IMR-90 (cell line): Measurements from ENCODE around the gene ZNF433. TPM values are rescaled to one million over a fixed set of nuclear protein-coding genes. Genes with fewer than 3 reads are reported as not detected.

Source experiments
- ATAC-seq: fragments of 200-7000 bp; cut with Tn5 transposase; 2 replicates; pipeline ENCODE4 v1.9.1; 2020; ENCODE audit warnings: low read depth, mild to moderate bottlenecking, moderate library complexity
- BruUV-seq: library from RNA; stranded (reverse); fragments of 400-500 nt; replicated peaks from 2 replicates; lab custom pipeline; 2021; lab: Mats Ljungman, UMichigan
- CTCF ChIA-PET: fragments of 300-600 bp; formaldehyde crosslinking; extraction: SDS; loops from one replicate; lab custom pipeline; 2021; ENCODE audit warnings: antibody characterized with exemption; lab: Yijun Ruan, JAX
- POLR2A ChIA-PET: fragments of 300-600 bp; sonication (Branson Sonifier 250); formaldehyde crosslinking; loops from one replicate; lab custom pipeline; 2022; ENCODE audit warnings: antibody characterized with exemption; ENCODE audit not compliant: unreplicated experiment; lab: Charles Lee
- DNase-seq: peaks from one replicate; pipeline ENCODE4 v3.0.0; 2013
- H2AFZ ChIP-seq: replicated peaks from 2 replicates; pipeline ENCODE3; 2013; ENCODE audit warnings: low read length, mild to moderate bottlenecking; ENCODE audit not compliant: poor library complexity
- H2AK5ac ChIP-seq: 2 replicates; pipeline ENCODE4 v1.6.1; 2013; ENCODE audit warnings: low read depth, low read length, inconsistent platforms
- H2AK9ac ChIP-seq: replicated peaks from 2 replicates; pipeline ENCODE3; 2013; ENCODE audit warnings: mild to moderate bottlenecking, low read depth, low read length, moderate library complexity; ENCODE audit not compliant: poor library complexity
- H2BK120ac ChIP-seq: 2 replicates; pipeline ENCODE4 v1.6.1; 2013; ENCODE audit warnings: low read depth, low read length, inconsistent platforms
- H2BK15ac ChIP-seq: 3 replicates; pipeline ENCODE4 v1.6.1; 2013; ENCODE audit warnings: low read depth, low read length, inconsistent platforms
- H2BK20ac ChIP-seq: 2 replicates; pipeline ENCODE4 v1.6.1; 2013; ENCODE audit warnings: low read depth, mild to moderate bottlenecking, inconsistent platforms, low read length, moderate library complexity
- H2BK5ac ChIP-seq: 2 replicates; pipeline ENCODE4 v1.6.1; 2013; ENCODE audit warnings: mild to moderate bottlenecking, low read depth, low read length, inconsistent platforms; ENCODE audit not compliant: poor library complexity, severe bottlenecking
- H3K14ac ChIP-seq: replicated peaks from 2 replicates; pipeline ENCODE4 v1.6.1; 2013; ENCODE audit warnings: low read depth, low read length, inconsistent platforms
- H3K18ac ChIP-seq: 2 replicates; pipeline ENCODE4 v1.6.1; 2013; ENCODE audit warnings: low read depth, low read length, control low read depth
- H3K23ac ChIP-seq: 2 replicates; pipeline ENCODE4 v1.6.1; 2013; ENCODE audit warnings: low read depth, low read length, inconsistent platforms
- H3K27ac ChIP-seq: 2 replicates; pipeline ENCODE4 v1.5.1; 2013; ENCODE audit warnings: mild to moderate bottlenecking, control low read depth, low read length; ENCODE audit not compliant: insufficient read depth
- H3K27me3 ChIP-seq: 2 replicates; pipeline ENCODE4 v1.6.1; 2013; ENCODE audit warnings: low read length; ENCODE audit not compliant: control insufficient read depth, insufficient read depth
- H3K36me3 ChIP-seq: 2 replicates; pipeline ENCODE4 v1.6.1; 2013; ENCODE audit warnings: low read length, mixed read lengths; ENCODE audit not compliant: control insufficient read depth, insufficient read depth
- H3K4ac ChIP-seq: 2 replicates; pipeline ENCODE4 v1.6.1; 2013; ENCODE audit warnings: low read depth, low read length, inconsistent platforms
- H3K4me1 ChIP-seq: 2 replicates; pipeline ENCODE4 v1.6.1; 2013; ENCODE audit warnings: low read length, mixed read lengths; ENCODE audit not compliant: control insufficient read depth, insufficient read depth
- H3K4me2 ChIP-seq: 2 replicates; pipeline ENCODE4 v1.6.1; 2013; ENCODE audit warnings: low read depth, mild to moderate bottlenecking, control low read depth, low read length, moderate library complexity
- H3K4me3 ChIP-seq: 2 replicates; pipeline ENCODE4 v1.5.1; 2013; ENCODE audit warnings: low read depth, mild to moderate bottlenecking, control low read depth, low read length, moderate library complexity; ENCODE audit not compliant: insufficient read depth
- H3K56ac ChIP-seq: 2 replicates; pipeline ENCODE4 v1.6.1; 2013; ENCODE audit warnings: low read length, inconsistent platforms; ENCODE audit not compliant: insufficient read depth; ENCODE audit errors: extremely low read depth
- H3K79me1 ChIP-seq, 2 experiments: 2 replicates each; pipeline ENCODE4 v1.6.1; 2013; ENCODE audit warnings: low read length in 2 of 2, inconsistent platforms in 1 of 2, low read depth in 1 of 2
- H3K9ac ChIP-seq: 2 replicates; pipeline ENCODE4 v1.6.1; 2013; ENCODE audit warnings: low read depth, low read length, control low read depth
- H3K9me1 ChIP-seq: 2 replicates; pipeline ENCODE4 v1.6.1; 2013; ENCODE audit warnings: low read length, inconsistent platforms; ENCODE audit not compliant: insufficient read depth
- H3K9me3 ChIP-seq: 2 replicates; pipeline ENCODE4 v1.6.1; 2013; ENCODE audit warnings: low read length; ENCODE audit not compliant: control insufficient read depth, insufficient read depth
- H4K20me1 ChIP-seq: 2 replicates; pipeline ENCODE4 v1.6.1; 2013; ENCODE audit warnings: low read length, inconsistent platforms; ENCODE audit not compliant: insufficient read depth
- H4K5ac ChIP-seq: 2 replicates; pipeline ENCODE4 v1.6.1; 2013; ENCODE audit warnings: mild to moderate bottlenecking, low read depth, low read length, control low read depth
- H4K8ac ChIP-seq, 2 experiments: 2 replicates each; pipeline ENCODE4 v1.6.1; 2013; ENCODE audit warnings: low read depth in 2 of 2, low read length in 2 of 2, control low read depth in 1 of 2, inconsistent platforms in 1 of 2
- H4K91ac ChIP-seq: 2 replicates; pipeline ENCODE4 v1.6.1; 2013; ENCODE audit warnings: low read depth, low read length, inconsistent platforms; ENCODE audit not compliant: insufficient read depth
- CEBPB ChIP-seq: IDR thresholded peaks from 2 replicates; pipeline ENCODE4 v1.6.1; 2012; ENCODE audit warnings: low read depth, low read length, improper control_type of control experiment
- CHD1 ChIP-seq: IDR thresholded peaks from 2 replicates; pipeline ENCODE4 v1.6.1; 2012; ENCODE audit warnings: low read depth, low read length, improper control_type of control experiment
- CTCF ChIP-seq: conservative IDR thresholded peaks from 2 replicates; pipeline ENCODE4 v1.5.1; 2012; ENCODE audit warnings: mild to moderate bottlenecking, low read depth, low read length, improper control_type of control experiment
- ELK1 ChIP-seq: fragments of 150-350 bp; IDR thresholded peaks from 2 replicates; pipeline ENCODE4 v1.6.1; 2016; ENCODE audit warnings: low read depth, mild to moderate bottlenecking, low read length, moderate library complexity, borderline replicate concordance
- FOS ChIP-seq: fragments of 150-350 bp; IDR thresholded peaks from 2 replicates; pipeline ENCODE4 v1.6.1; 2016; ENCODE audit warnings: low read depth, low read length
- MXI1 ChIP-seq: IDR thresholded peaks from 2 replicates; pipeline ENCODE4 v1.6.1; 2012; ENCODE audit warnings: low read depth, mild to moderate bottlenecking, low read length, moderate library complexity, borderline replicate concordance
- RAD21 ChIP-seq: IDR thresholded peaks from 2 replicates; pipeline ENCODE4 v1.6.1; 2012; ENCODE audit warnings: low read length, improper control_type of control experiment
- RCOR1 ChIP-seq: IDR thresholded peaks from 2 replicates; pipeline ENCODE4 v1.6.1; 2012; ENCODE audit warnings: mild to moderate bottlenecking, low read length, improper control_type of control experiment; ENCODE audit not compliant: insufficient replicate concordance
- RFX5 ChIP-seq: IDR thresholded peaks from 2 replicates; pipeline ENCODE4 v1.8.0; 2012; ENCODE audit warnings: low read depth, mild to moderate bottlenecking, low read length, moderate library complexity
- SMC3 ChIP-seq: fragments of 150-350 bp; IDR thresholded peaks from 2 replicates; pipeline ENCODE4 v1.6.1; 2016; ENCODE audit warnings: low read depth, mild to moderate bottlenecking, antibody characterized with exemption, low read length, moderate library complexity
- USF2 ChIP-seq: fragments of 150-350 bp; IDR thresholded peaks from 2 replicates; pipeline ENCODE4 v1.6.1; 2017; ENCODE audit warnings: mild to moderate bottlenecking, antibody characterized with exemption, low read length, low read depth
- WGBS, 2 experiments: methylation state at CpG; one replicate each; pipeline versions ENCODE4 v1.1.5 to v1.1.7; 2013; ENCODE audit warnings: missing lambda C conversion rate in 2 of 2; ENCODE audit not compliant: insufficient read length in 1 of 2; ENCODE audit errors: extremely low coverage in 2 of 2; 5-methylcytosine and 5-hydroxymethylcytosine counted together
- dilution Hi-C: fragments of 300-500 bp; cut with HindIII; formaldehyde crosslinking; loops from one replicate; pipeline ENCODE4 v1.14.3; 2018; ENCODE audit warnings: low sequenced_read_pairs; ENCODE audit not compliant: unreplicated experiment
- in situ Hi-C: fragments of 300-500 bp; cut with MboI; formaldehyde crosslinking; loops from 3 replicates; pipeline ENCODE4 v1.14.3; 2019; ENCODE audit warnings: low sequenced_read_pairs, inconsistent platforms, mixed read lengths
- intact Hi-C: fragments of 100-400 bp; cut with micrococcal nuclease; formaldehyde crosslinking; loops from 2 replicates; pipeline ENCODE4 v1.10.0; 2022
- polyA plus RNA-seq, 3 experiments: library from polyadenylated mRNA; depleted of rRNA; stranded (reverse); fragments of >200 nt; gene quantifications; 2 replicates each; pipeline ENCODE4 v1.2.3, GENCODE V29; 2012; ENCODE audit warnings: low replicate concordance in 1 of 3
- total RNA-seq: library from RNA; depleted of rRNA; stranded (reverse); fragments of >200 nt; gene quantifications from 2 replicates; pipeline ENCODE4 v1.2.3, GENCODE V29; 2012

ZNF433 gene
- total and polyA plus RNA-seq, 2 of the 4 experiments (the other 2 are of a cell fraction), result 3.5 to 11.1 TPM

GRCh38 chr19:12052091-12052496, 16.6 kb upstream of the ZNF433 start:
- H3K4ac ChIP-seq, result no peak overlapping the region
- H2BK15ac ChIP-seq, result no peak overlapping the region
- H3K9me3 ChIP-seq, result no peaks in the 10 kb centered on the region
- no peak overlapping the region for H2BK120ac ChIP-seq
- no peaks in the 10 kb centered on the region for H3K36me3 ChIP-seq
- peak overlapping the region; percentile 85 for H2AK9ac ChIP-seq
- in situ Hi-C loops (no loop called here), dilution Hi-C loops (no loop called here), intact Hi-C loops (loop anchor here (10.0 kb wide), 1 partner anchor 127 kb away; the partner anchor contains the start of gene ZNF700)
- ATAC-seq (peak; percentile 7; the same call in 1 of the 2 replicates), DNase-seq (peak; percentile 14)
- no peaks in the 10 kb centered on the region for H3K4me1 ChIP-seq
- TF ChIP-seq RAD21 (no peak), RFX5 (no peak), CTCF (no peak), CEBPB (no peak), SMC3 (no peak), USF2 (no peak), CHD1 (no peak), ELK1 (no peak), FOS (no peak), RCOR1 (no peak), MXI1 (no peak)
- H2AK5ac ChIP-seq, result no peak overlapping the region
- no peaks in the 10 kb centered on the region for H4K20me1 ChIP-seq
- POLR2A ChIA-PET, result no interaction called here
- H4K91ac ChIP-seq, result no peak overlapping the region
- no peak overlapping the region for H4K5ac ChIP-seq
- H3K56ac ChIP-seq, result no peak overlapping the region
- 0 out of 2 replicates have a peak overlapping the region, but pooled peaks have one; percentile 17 for H3K23ac ChIP-seq
- no peak overlapping the region; a peak in 1 of 4 replicates for H4K8ac ChIP-seq
- H2BK5ac ChIP-seq, result no peak overlapping the region
- no peaks in the 10 kb centered on the region for H3K9me1 ChIP-seq
- peak overlapping the region; percentile 88 for H3K4me3 ChIP-seq
- peak overlapping the region; percentile 97 for H3K4me2 ChIP-seq
- no peak overlapping the region for H2BK20ac ChIP-seq
- CTCF ChIA-PET, result no interaction called here
- no peak overlapping the region for H3K14ac ChIP-seq
- H3K27ac ChIP-seq, result no peak overlapping the region; the same call in 1 of the 2 replicates
- peak overlapping the region; percentile 96 for H2AFZ ChIP-seq
- no peaks in the 10 kb centered on the region for H3K79me1 ChIP-seq
- no TSS peak for BruUV-seq
- peak overlapping the region; percentile 22 for H3K9ac ChIP-seq
- 11% methylated on average over 3 of the region's 14 CpGs; no CpG with 5 or more reads in 1 of the 2 experiments for WGBS, 2 experiments
- H3K18ac ChIP-seq, result no peak overlapping the region
- H3K27me3 ChIP-seq, result no peaks in the 10 kb centered on the region
